Right lobe of liver (tissue), 6 donors: ENCODE measurements around the gene CSNK1G1. TPM values are rescaled to one million over a fixed set of nuclear protein-coding genes. Genes with fewer than 3 reads are reported as not detected.

Source experiments
- ATAC-seq, 4 donors: fragments of 200-7000 bp; cut with Tn5 transposase; one replicate each; pipeline ENCODE4 v1.9.1; 2020; ENCODE audit warnings: mild to moderate bottlenecking in 4 of 4, moderate library complexity in 4 of 4
- DNase-seq, 3 donors: peaks; one replicate each; pipeline ENCODE4 v3.0.0-alpha.2; 2020
- H3K27ac ChIP-seq, 3 donors: fragments of 200-600 bp; one replicate each; pipeline ENCODE4 v1.8.0; 2022
- H3K27me3 ChIP-seq, 2 donors: fragments of 200-600 bp; one replicate each; pipeline ENCODE4 v1.8.0; 2022
- H3K36me3 ChIP-seq, 4 donors: fragments of 200-600 bp; sonication (generic) in 1 of 4; one replicate each; pipeline versions ENCODE4 v1.5.1 to v1.8.0; 2017 to 2022; ENCODE audit warnings: control low read depth in 1 of 4
- H3K4me1 ChIP-seq, 4 donors: fragments of 200-600 bp; sonication (generic) in 1 of 4; one replicate each; pipeline versions ENCODE4 v1.5.1 to v1.8.0; 2017 to 2022; ENCODE audit warnings: control low read depth in 1 of 4
- H3K4me3 ChIP-seq, 3 donors: fragments of 200-600 bp; one replicate each; pipeline ENCODE4 v1.8.0; 2022
- H3K9me3 ChIP-seq, 4 donors: fragments of 200-600 bp; sonication (generic) in 1 of 4; one replicate each; pipeline versions ENCODE4 v1.5.1 to v1.8.0; 2017 to 2022; ENCODE audit warnings: control low read depth in 1 of 4
- CTCF ChIP-seq, 4 donors: fragments of 200-600 bp in 3 of 4; fragments of 450-650 bp in 1 of 4; IDR thresholded peaks; one replicate each; pipeline versions ENCODE4 v1.5.1 to v1.8.0; 2016 to 2022; ENCODE audit warnings: antibody characterized with exemption in 4 of 4, mild to moderate bottlenecking in 2 of 4
- POLR2A ChIP-seq: fragments of 450-650 bp; IDR thresholded peaks from one replicate; pipeline ENCODE4 v1.6.1; 2017; ENCODE audit warnings: antibody characterized with exemption, mild to moderate bottlenecking
- WGBS: methylation state at CpG from one replicate; pipeline ENCODE4 v1.1.6; 2018; ENCODE audit warnings: low coverage, low lambda C conversion rate; ENCODE audit not compliant: insufficient coverage; ENCODE audit errors: missing lambda C conversion rate; 5-methylcytosine and 5-hydroxymethylcytosine counted together
- intact Hi-C, 2 donors: fragments of 100-400 bp; cut with DNase I; formaldehyde crosslinking; loops; one replicate each; pipeline versions ENCODE4 v1.11.2 to v1.14.1; 2022
- total RNA-seq, 6 experiments: library from RNA; depleted of rRNA in 2 of 6; stranded (reverse); fragments of >200 nt in 2 of 6; fragmentation: NEBNext Ultra II Directional in 3 of 6; extraction: Animal tissue kit (Norgen Biotek cat#: 25700) in 3 of 6; gene quantifications; one replicate each; pipeline versions ENCODE4 v1.1.0 to v1.2.4, GENCODE V29; 2016 to 2023
- donor health status: DM: no; HTN: yes; CAD: no.
- donor health status: DM: no; HTN: no; CAD: no.
- donor health status: DM: no; HTN: no; CAD: no.
- donor health status: DM: no; HTN: yes; CAD: no.
- donor health status: DM: no; HTN: yes; CAD: no.

Gene CSNK1G1
- total RNA-seq, 6 experiments from 2014 or later: 3.9 to 7.1 (median 5.5) TPM

GRCh38 chr15:64251658-64252057, 104.3 kb downstream of the CSNK1G1 start:
- no peak for ATAC-seq
- Histone ChIP-seq H3K4me3 (no peak overlapping the region), H3K36me3 (no peaks in the 10 kb centered on the region), H3K9me3 (no peaks in the 10 kb centered on the region), H3K27me3 (no peaks in the 10 kb centered on the region), H3K4me1 (peaks cover 0 to 22% (median 5%) of the 10 kb centered on the region in 4 donors), H3K27ac (no peak overlapping the region)
- no peak for DNase-seq
- intact Hi-C loops: no loop called here
- TF ChIP-seq CTCF (IDR thresholded peaks at IDR 0.05) (no peak), POLR2A (no peak)

DNA sequence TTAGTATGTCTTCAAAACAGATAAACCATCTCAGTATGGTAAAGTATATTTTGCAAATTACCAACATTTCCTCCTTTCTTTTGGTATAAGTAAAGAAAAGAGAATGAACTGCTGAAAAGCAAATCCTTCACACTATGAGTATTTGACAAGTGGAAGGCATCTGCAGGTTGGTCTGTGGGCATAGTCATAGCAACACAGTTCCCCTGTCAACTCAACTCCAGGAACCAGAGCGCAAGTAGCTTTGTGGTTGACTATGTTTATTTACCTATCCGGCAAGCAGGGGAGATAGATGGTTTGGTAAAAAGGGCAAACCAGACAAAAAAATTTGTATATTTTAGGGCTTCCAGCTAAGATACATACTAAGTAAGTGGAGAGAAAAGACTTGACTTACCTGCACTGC, 104.9 kb downstream of the CSNK1G1 start:
- H3K4me1 ChIP-seq: peaks cover 0 to 22% (median 5%) of the 10 kb centered on the region in 4 donors
- H3K27ac ChIP-seq: no peak overlapping the region
- no peaks in the 10 kb centered on the region for H3K9me3 ChIP-seq
- H3K4me3 ChIP-seq: no peak overlapping the region
- WGBS: 94% methylated on average over 2 of the region's 2 CpGs
- no peak for TF ChIP-seq CTCF (IDR thresholded peaks at IDR 0.05)
- no peak for TF ChIP-seq POLR2A
- DNase-seq: no peak
- H3K27me3 ChIP-seq: no peaks in the 10 kb centered on the region
- intact Hi-C loops: no loop called here
- H3K36me3 ChIP-seq: no peaks in the 10 kb centered on the region
- ATAC-seq: no peak

DNA sequence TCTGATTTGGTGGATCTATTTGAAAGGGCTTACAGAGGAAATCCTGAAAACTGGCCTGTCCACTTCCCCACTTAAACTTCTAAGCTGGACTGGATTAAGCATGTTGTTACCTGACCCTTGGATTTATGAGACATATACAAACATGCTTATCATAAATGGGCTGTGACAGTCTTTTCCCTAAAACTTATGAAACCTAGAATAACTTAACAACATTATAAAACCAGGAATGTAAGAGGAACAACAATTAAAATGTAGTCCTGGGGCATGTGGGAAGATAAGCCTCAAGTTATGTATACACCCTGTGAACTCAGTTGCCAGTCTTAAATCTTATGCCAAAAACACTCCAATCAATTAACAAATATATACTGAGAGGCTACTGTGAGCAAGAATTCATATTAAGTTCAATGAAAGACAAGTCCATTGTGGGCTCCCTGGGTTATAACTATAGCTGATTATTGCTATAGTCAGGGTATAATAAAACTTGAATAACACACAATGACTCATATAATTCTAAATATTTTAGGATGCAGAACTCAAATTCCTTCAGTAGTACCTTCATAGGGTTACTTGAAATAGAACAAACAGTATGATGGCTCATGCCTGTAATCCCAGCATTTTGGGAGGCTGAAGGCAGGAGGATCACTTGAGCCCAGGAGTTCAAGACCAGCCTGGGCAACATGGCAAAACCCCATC, 105.9 kb downstream of the CSNK1G1 start:
- no peak for DNase-seq

GRCh38 chr15:64249406-64249805, 106.6 kb downstream of the CSNK1G1 start:
- TF ChIP-seq CTCF (IDR thresholded peaks at IDR 0.05) (no peak), POLR2A (no peak)
- WGBS: 65% methylated on average over 3 of the region's 3 CpGs
- peaks cover 0 to 22% (median 5%) of the 10 kb centered on the region in 4 donors for H3K4me1 ChIP-seq
- H3K27me3 ChIP-seq: no peaks in the 10 kb centered on the region
- intact Hi-C loops: no loop called here
- H3K9me3 ChIP-seq: no peaks in the 10 kb centered on the region
- no peaks in the 10 kb centered on the region for H3K36me3 ChIP-seq
- no peak overlapping the region for H3K4me3 ChIP-seq
- peak; percentile 48 to 84 (median 60) for ATAC-seq
- H3K27ac ChIP-seq: peak overlapping the region; percentile 19 to 75 (median 39)
- peak in 1 of 3 donors; percentile 25 for DNase-seq

More for the DNA sequence above, 105.9 kb downstream of the CSNK1G1 start:
- Histone ChIP-seq H3K4me3 (no peak overlapping the region), H3K27me3 (no peaks in the 10 kb centered on the region), H3K27ac (peak overlapping the region in 2 of 3 donors; percentile 22 to 39), H3K9me3 (no peaks in the 10 kb centered on the region), H3K4me1 (peaks cover 0 to 22% (median 5%) of the 10 kb centered on the region in 4 donors), H3K36me3 (no peaks in the 10 kb centered on the region)
- intact Hi-C loops: no loop called here
- ATAC-seq: no peak
- TF ChIP-seq POLR2A (no peak), CTCF (IDR thresholded peaks at IDR 0.05) (no peak)
